ENCODE data around the gene TEAD1. TPM values are rescaled to one million over a fixed set of nuclear protein-coding genes. Genes with fewer than 3 reads are reported as not detected.

Gene TEAD1
- total and polyA plus RNA-seq, 2 donors (not counting 1 experiment from before 2014, with no cell fraction given): 88.6 to 121 TPM

DNA sequence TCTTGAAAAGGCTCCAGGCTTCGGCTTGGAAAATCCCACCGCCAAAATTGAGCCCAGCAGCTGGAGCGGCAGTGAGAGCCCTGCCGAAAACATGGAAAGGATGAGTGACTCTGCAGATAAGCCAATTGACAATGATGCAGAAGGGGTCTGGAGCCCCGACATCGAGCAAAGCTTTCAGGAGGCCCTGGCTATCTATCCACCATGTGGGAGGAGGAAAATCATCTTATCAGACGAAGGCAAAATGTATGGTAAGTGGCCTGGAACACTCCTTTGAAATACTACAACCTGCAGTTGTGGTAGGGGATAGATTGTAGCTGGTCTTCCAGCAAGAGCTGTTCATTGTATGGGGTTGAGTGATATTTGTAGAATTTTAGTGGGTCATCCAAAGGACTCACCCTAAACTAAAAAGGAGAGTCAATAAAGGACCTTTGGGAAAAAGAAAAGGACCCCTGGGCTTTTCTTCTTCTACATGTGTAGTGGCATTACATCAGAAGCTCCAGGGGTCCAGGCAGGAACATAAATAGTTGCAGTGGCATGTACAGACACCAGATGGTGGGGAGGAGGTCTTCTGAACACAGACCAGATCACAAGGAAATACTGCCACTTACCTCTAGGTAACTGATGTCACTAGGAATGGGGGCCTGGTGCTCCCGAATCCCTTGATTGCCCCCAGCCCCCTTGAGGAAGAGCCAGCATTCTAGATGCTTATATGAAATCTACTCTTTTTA is 90.1 kb downstream of the TEAD1 start:
- H3K27ac ChIP-seq (ENCODE audit: insufficient read depth, low read length): no peak overlapping the region
- no peaks in the 10 kb centered on the region for H3K9me3 ChIP-seq (ENCODE audit: control insufficient read depth, insufficient read depth, low read depth, low read length)
- no peak for DNase-seq (ENCODE audit: low read depth in 2 of 2)
- H3K27me3 ChIP-seq (ENCODE audit: control insufficient read depth, insufficient read depth, low read length): no peaks in the 10 kb centered on the region
- no peak overlapping the region for H3K4me3 ChIP-seq (replicated peaks in 1 of 4; ENCODE audit: control extremely low read depth in 1 of 4, insufficient read depth in 1 of 4, low read depth in 3 of 4, low read length in 4 of 4)
- TF ChIP-seq EZH2 (IDR thresholded peaks at IDR 0.05; ENCODE audit: low read length, missing control alignments): no peak
- TF ChIP-seq, protein P1, sequence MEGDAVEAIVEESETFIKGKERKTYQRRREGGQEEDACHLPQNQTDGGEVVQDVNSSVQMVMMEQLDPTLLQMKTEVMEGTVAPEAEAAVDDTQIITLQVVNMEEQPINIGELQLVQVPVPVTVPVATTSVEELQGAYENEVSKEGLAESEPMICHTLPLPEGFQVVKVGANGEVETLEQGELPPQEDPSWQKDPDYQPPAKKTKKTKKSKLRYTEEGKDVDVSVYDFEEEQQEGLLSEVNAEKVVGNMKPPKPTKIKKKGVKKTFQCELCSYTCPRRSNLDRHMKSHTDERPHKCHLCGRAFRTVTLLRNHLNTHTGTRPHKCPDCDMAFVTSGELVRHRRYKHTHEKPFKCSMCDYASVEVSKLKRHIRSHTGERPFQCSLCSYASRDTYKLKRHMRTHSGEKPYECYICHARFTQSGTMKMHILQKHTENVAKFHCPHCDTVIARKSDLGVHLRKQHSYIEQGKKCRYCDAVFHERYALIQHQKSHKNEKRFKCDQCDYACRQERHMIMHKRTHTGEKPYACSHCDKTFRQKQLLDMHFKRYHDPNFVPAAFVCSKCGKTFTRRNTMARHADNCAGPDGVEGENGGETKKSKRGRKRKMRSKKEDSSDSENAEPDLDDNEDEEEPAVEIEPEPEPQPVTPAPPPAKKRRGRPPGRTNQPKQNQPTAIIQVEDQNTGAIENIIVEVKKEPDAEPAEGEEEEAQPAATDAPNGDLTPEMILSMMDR (conservative IDR thresholded peaks at IDR 0.05 in 1 of 2, IDR thresholded peaks at IDR 0.05 in 1 of 2; ENCODE audit: low read depth in 1 of 2, low read length in 2 of 2): no peak
- no peak overlapping the region for H3K4me2 ChIP-seq (ENCODE audit: extremely low read depth, insufficient read depth, low read length)
- H2AFZ ChIP-seq (ENCODE audit: low read length): no peak overlapping the region
- H3K9ac ChIP-seq (ENCODE audit: insufficient read depth, low read length): no peak overlapping the region
- H3K36me3 ChIP-seq (ENCODE audit: control insufficient read depth, insufficient read depth, low read length): peaks cover 7% of the 10 kb centered on the region
- peaks cover 22% of the 10 kb centered on the region for H3K4me1 ChIP-seq (ENCODE audit: control insufficient read depth, extremely low read depth, insufficient read depth, low read length)
- H4K20me1 ChIP-seq (ENCODE audit: control insufficient read depth, extremely low read depth, insufficient read depth, low read length): no peaks in the 10 kb centered on the region
- H3K79me2 ChIP-seq (ENCODE audit: control insufficient read depth, insufficient read depth, low read length): peaks cover 95% of the 10 kb centered on the region

GRCh38 chr11:12765428-12765827 is 91.2 kb downstream of the TEAD1 start:
- H2AFZ ChIP-seq (ENCODE audit: low read length): no peak overlapping the region
- H3K4me2 ChIP-seq (ENCODE audit: extremely low read depth, insufficient read depth, low read length): no peak overlapping the region
- peak overlapping the region; percentile 17 for H3K27ac ChIP-seq (ENCODE audit: insufficient read depth, low read length)
- H3K4me3 ChIP-seq (replicated peaks in 1 of 4; ENCODE audit: control extremely low read depth in 1 of 4, insufficient read depth in 1 of 4, low read depth in 3 of 4, low read length in 4 of 4): no peak overlapping the region
- DNase-seq (ENCODE audit: low read depth in 2 of 2): peak in 1 of 2 donors; percentile 76
- TF ChIP-seq EZH2 (IDR thresholded peaks at IDR 0.05; ENCODE audit: low read length, missing control alignments): no peak
- TF ChIP-seq, protein P1 (conservative IDR thresholded peaks at IDR 0.05 in 1 of 2, IDR thresholded peaks at IDR 0.05 in 1 of 2; ENCODE audit: low read depth in 1 of 2, low read length in 2 of 2): no peak
- no peak overlapping the region for H3K9ac ChIP-seq (ENCODE audit: insufficient read depth, low read length)
- no peaks in the 10 kb centered on the region for H3K27me3 ChIP-seq (ENCODE audit: control insufficient read depth, insufficient read depth, low read length)
- peaks cover 94% of the 10 kb centered on the region for H3K79me2 ChIP-seq (ENCODE audit: control insufficient read depth, insufficient read depth, low read length)
- H3K36me3 ChIP-seq (ENCODE audit: control insufficient read depth, insufficient read depth, low read length): peaks cover 7% of the 10 kb centered on the region
- no peaks in the 10 kb centered on the region for H3K9me3 ChIP-seq (ENCODE audit: control insufficient read depth, insufficient read depth, low read depth, low read length)
- H3K4me1 ChIP-seq (ENCODE audit: control insufficient read depth, extremely low read depth, insufficient read depth, low read length): peaks cover 31% of the 10 kb centered on the region
- no peaks in the 10 kb centered on the region for H4K20me1 ChIP-seq (ENCODE audit: control insufficient read depth, extremely low read depth, insufficient read depth, low read length)

DNA sequence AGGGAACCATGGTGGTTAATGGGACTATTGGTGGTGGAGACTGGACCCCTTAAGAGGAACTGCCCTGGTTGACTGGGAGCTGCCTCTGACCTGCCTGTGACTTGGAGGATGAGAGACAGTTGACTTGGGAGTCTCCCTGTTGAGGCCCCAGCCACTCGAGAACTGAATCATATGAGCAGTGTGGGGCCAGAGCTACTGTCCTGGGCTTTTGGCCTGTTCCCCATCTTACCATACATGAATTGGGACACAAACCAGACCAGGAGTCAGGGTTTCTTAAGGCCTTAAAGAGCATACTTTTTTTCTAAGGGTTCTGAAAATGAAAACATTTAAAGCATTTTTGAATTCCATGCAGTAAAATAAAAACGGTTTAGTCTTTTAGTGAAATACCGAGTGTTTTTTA is 92.8 kb downstream of the TEAD1 start:
- H2AFZ ChIP-seq (ENCODE audit: low read length): no peak overlapping the region
- H3K4me1 ChIP-seq (ENCODE audit: control insufficient read depth, extremely low read depth, insufficient read depth, low read length): peaks cover 42% of the 10 kb centered on the region
- no peaks in the 10 kb centered on the region for H3K9me3 ChIP-seq (ENCODE audit: control insufficient read depth, insufficient read depth, low read depth, low read length)
- H3K9ac ChIP-seq (ENCODE audit: insufficient read depth, low read length): no peak overlapping the region
- DNase-seq (ENCODE audit: low read depth in 2 of 2): no peak
- H3K4me3 ChIP-seq (replicated peaks in 1 of 4; ENCODE audit: control extremely low read depth in 1 of 4, insufficient read depth in 1 of 4, low read depth in 3 of 4, low read length in 4 of 4): no peak overlapping the region
- H3K79me2 ChIP-seq (ENCODE audit: control insufficient read depth, insufficient read depth, low read length): peaks cover 94% of the 10 kb centered on the region
- peaks cover 7% of the 10 kb centered on the region for H3K36me3 ChIP-seq (ENCODE audit: control insufficient read depth, insufficient read depth, low read length)
- H3K27ac ChIP-seq (ENCODE audit: insufficient read depth, low read length): peak overlapping the region; percentile 22
- TF ChIP-seq, protein P1 (conservative IDR thresholded peaks at IDR 0.05 in 1 of 2, IDR thresholded peaks at IDR 0.05 in 1 of 2; ENCODE audit: low read depth in 1 of 2, low read length in 2 of 2): no peak
- no peak for TF ChIP-seq EZH2 (IDR thresholded peaks at IDR 0.05; ENCODE audit: low read length, missing control alignments)
- no peak overlapping the region for H3K4me2 ChIP-seq (ENCODE audit: extremely low read depth, insufficient read depth, low read length)
- no peaks in the 10 kb centered on the region for H4K20me1 ChIP-seq (ENCODE audit: control insufficient read depth, extremely low read depth, insufficient read depth, low read length)
- H3K27me3 ChIP-seq (ENCODE audit: control insufficient read depth, insufficient read depth, low read length): no peaks in the 10 kb centered on the region

All from fibroblast of lung (primary cell).